Osteocyte (in vitro differentiated cells): ENCODE data around the gene LMNTD2. TPM values are rescaled to one million over a fixed set of nuclear protein-coding genes. Genes with fewer than 3 reads are reported as not detected.

Experiments
- DNase-seq: peaks from one replicate; pipeline ENCODE4 v3.0.0; 2021; ENCODE audit warnings: mixed read lengths; ENCODE audit not compliant: unreplicated experiment; ENCODE audit errors: extremely low spot score
- H3K27ac Mint-ChIP-seq: one replicate; pipeline ENCODE4 v1.8.0; 2021; ENCODE audit warnings: mild to moderate bottlenecking, mixed read lengths; ENCODE audit not compliant: unreplicated experiment
- H3K27me3 Mint-ChIP-seq: one replicate; pipeline ENCODE4 v1.8.0; 2021; ENCODE audit warnings: mixed read lengths; ENCODE audit not compliant: unreplicated experiment
- H3K36me3 Mint-ChIP-seq: one replicate; pipeline ENCODE4 v1.8.0; 2021; ENCODE audit warnings: mixed read lengths; ENCODE audit not compliant: unreplicated experiment
- H3K4me1 Mint-ChIP-seq: one replicate; pipeline ENCODE4 v1.8.0; 2021; ENCODE audit warnings: mixed read lengths; ENCODE audit not compliant: unreplicated experiment
- H3K4me3 Mint-ChIP-seq: one replicate; pipeline ENCODE4 v1.8.0; 2021; ENCODE audit warnings: mild to moderate bottlenecking, moderate library complexity, mixed read lengths; ENCODE audit not compliant: unreplicated experiment
- H3K9me3 Mint-ChIP-seq: one replicate; pipeline ENCODE4 v1.8.0; 2021; ENCODE audit warnings: mixed read lengths; ENCODE audit not compliant: unreplicated experiment
- CTCF ChIP-seq: fragments of 200-600 bp; sonication (generic); IDR thresholded peaks from 2 replicates; pipeline ENCODE4 v1.5.0; 2021; ENCODE audit warnings: antibody characterized with exemption, mild to moderate bottlenecking, moderate library complexity
- total RNA-seq: library from RNA; stranded (reverse); gene quantifications from 2 replicates; pipeline ENCODE4 v1.2.1, GENCODE V29; 2021

Gene LMNTD2
- total RNA-seq, 1 donor from 2014 or later, result 6.4 TPM

DNA sequence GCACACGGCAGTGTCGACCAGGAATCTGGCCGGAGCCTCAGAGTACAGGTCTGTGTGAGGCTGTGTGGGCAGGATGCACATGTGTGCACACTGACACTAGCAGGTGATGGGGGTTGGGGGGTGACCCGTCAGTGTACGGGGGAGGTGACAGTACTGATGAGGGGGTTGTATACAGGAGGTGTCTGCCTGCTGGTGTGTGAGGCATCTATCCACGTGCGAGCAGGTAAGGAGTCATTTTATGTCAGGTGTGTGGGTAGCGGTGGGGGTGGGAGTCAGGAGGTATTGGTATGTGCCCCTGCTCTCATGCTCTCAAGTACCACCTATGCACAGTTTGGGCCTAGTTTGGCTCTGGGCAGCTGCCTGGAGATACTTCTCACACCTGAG lies 11.3 kb upstream of the LMNTD2 start:
- Mint-ChIP-seq H3K4me1 (peaks cover 12% of the 10 kb centered on the region), H3K4me3 (no peak overlapping the region), H3K27ac (no peak overlapping the region), H3K27me3 (peaks cover 3% of the 10 kb centered on the region), H3K36me3 (no peaks in the 10 kb centered on the region), H3K9me3 (no peaks in the 10 kb centered on the region)
- no peak for DNase-seq
- no peak for TF ChIP-seq CTCF

DNA sequence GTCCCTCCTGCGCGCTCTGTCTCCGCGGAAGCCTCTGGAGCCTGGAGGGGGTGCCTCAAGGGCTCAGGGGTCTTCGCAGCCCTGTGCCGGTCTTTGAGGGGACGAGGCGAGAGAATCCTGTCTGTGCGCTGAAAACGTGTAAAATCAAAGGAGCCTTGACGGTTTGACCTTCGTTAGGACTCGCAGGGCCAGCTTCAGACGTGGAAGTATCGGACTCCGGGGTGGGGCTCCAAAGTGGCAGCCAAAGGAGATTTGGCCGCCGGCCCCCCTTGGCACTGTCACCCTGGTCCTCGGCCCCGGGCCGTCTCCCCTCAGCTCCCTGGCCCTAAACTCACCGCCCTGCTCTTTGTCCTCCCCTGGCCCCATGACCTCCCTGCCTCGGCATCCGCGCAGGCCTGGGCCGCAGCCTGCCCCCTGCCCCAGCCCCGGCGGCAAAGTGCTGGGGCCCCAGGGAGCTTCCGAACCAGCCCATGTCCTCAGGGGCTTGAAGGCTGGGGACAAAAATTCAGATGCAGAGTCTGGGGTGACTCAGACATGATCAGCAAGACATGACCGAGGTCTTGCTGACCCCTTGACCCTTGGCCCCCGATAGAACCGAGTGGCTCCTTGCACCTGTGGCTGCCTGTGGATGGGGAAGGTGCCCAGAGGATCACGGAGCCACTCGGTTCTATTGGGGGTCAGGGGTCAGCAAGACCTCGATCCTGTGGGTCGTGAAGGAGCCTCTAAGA lies 8.8 kb upstream of the LMNTD2 start:
- no peak for TF ChIP-seq CTCF
- Mint-ChIP-seq H3K36me3 (no peaks in the 10 kb centered on the region), H3K4me3 (peak overlapping the region; percentile 65)

DNA sequence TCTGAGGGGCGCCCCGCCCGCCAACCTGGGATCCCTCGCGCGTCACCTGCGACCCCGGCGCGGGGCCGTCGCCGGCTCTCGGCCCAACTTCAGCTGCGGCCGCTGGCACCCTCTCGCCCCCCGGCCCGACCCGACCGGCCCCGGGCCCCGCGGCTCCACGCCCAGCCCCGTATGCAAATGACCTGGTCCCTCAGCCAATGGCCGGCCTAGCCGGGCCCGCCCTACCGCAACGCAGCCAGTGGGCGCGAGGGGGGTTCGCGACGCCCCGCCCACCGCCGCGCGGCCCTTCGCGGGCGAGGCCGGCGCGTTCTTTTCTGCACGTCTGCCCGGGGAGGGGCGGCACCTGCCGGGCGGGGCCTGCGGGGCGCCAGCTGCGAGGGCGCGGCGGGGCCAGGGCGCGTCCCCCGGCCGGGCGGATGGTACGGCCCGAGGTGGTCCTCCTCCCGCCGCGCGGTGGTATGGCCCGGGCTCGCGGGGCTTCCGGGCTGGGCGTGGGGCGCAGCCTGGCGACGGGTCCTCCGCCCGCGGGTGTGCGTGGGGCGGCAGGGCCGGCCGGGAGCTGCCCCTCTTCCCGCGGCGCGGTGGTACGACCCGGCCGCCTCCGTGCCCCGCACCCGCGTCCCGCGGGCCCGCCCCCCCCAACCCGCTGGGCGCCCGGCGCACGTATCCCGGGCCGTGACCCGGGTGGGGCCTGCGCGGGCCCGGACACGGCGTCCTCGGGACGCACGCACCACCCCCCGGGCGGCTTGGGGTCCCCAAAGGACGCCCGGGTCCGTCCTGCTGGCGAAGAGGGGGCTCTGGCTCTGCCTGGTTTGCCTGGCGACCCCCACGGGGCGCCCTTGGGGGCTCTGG lies 8.0 kb upstream of the LMNTD2 start:
- H3K4me3 Mint-ChIP-seq, result peak overlapping the region; percentile 65
- H3K27me3 Mint-ChIP-seq, result no peaks in the 10 kb centered on the region
- TF ChIP-seq CTCF, result no peak
- H3K36me3 Mint-ChIP-seq, result peaks cover under 1% of the 10 kb centered on the region
- DNase-seq, result peak; percentile 98
- H3K4me1 Mint-ChIP-seq, result peaks cover 10% of the 10 kb centered on the region
- no peaks in the 10 kb centered on the region for H3K9me3 Mint-ChIP-seq
- H3K27ac Mint-ChIP-seq, result no peak overlapping the region

More for the DNA sequence above, 8.8 kb upstream of the LMNTD2 start:
- H3K9me3 Mint-ChIP-seq, result no peaks in the 10 kb centered on the region
- no peak for DNase-seq
- H3K27ac Mint-ChIP-seq, result no peak overlapping the region
- H3K27me3 Mint-ChIP-seq, result no peaks in the 10 kb centered on the region
- peaks cover 10% of the 10 kb centered on the region for H3K4me1 Mint-ChIP-seq

GRCh38 chr11:567629-568292 lies 7.2 kb upstream of the LMNTD2 start:
- H3K4me1 Mint-ChIP-seq, result peaks cover 11% of the 10 kb centered on the region
- H3K27ac Mint-ChIP-seq, result peak overlapping the region; percentile 50
- no peak for TF ChIP-seq CTCF
- no peaks in the 10 kb centered on the region for H3K27me3 Mint-ChIP-seq
- H3K36me3 Mint-ChIP-seq, result peaks cover 1% of the 10 kb centered on the region
- no peak for DNase-seq
- H3K9me3 Mint-ChIP-seq, result no peaks in the 10 kb centered on the region
- H3K4me3 Mint-ChIP-seq, result peak overlapping the region; percentile 75
